Measurements from ENCODE around the gene ZNF772.
"Not testable (repeated sequence)": the region's sequence is repeated elsewhere in the genome, so short reads cannot be mapped to it uniquely, and the experiment has no call there.

ZNF772 gene

GRCh38 chr19:57477191-57478008 lies at the start of gene ZNF772:
TSS of gene ZNF772 (minus strand) at chr19:57477566. CDS start at chr19:57477309, 257 bp downstream.
- H3K4me3 ChIP-seq (ENCODE audit: low read depth, low read length): peak within 1 kb of the TSS; percentile 70
- peak; percentile 57 for DNase-seq (ENCODE audit: low read depth)

GRCh38 chr19:57518021-57518420 lies 40.7 kb upstream of the ZNF772 start:
- not testable (repeated sequence) for H3K4me3 ChIP-seq (ENCODE audit: low read depth, low read length); DNase-seq (ENCODE audit: low read depth)

- no peak overlapping the region for H3K4me3 ChIP-seq (ENCODE audit: low read depth, low read length)
- no peak for DNase-seq (ENCODE audit: low read depth)
These were observed 37.9 kb upstream of the ZNF772 start for GRCh38 chr19:57515255-57515654.

- no peak overlapping the region for H3K4me3 ChIP-seq (ENCODE audit: low read depth, low read length)
- no peak for DNase-seq (ENCODE audit: low read depth)
These were observed 35.5 kb upstream of the ZNF772 start for GRCh38 chr19:57512845-57513244.

- H3K4me3 ChIP-seq (ENCODE audit: low read depth, low read length): no peak overlapping the region
- no peak for DNase-seq (ENCODE audit: low read depth)
These were observed 34.1 kb upstream of the ZNF772 start for GRCh38 chr19:57511484-57511883.

GRCh38 chr19:57506163-57506562 lies 28.8 kb upstream of the ZNF772 start:
- no peak for DNase-seq (ENCODE audit: low read depth)

GRCh38 chr19:57500400-57500799 lies 23.0 kb upstream of the ZNF772 start:
- peak; percentile 16 for DNase-seq (ENCODE audit: low read depth)
- H3K4me3 ChIP-seq (ENCODE audit: low read depth, low read length): peak overlapping the region; percentile 46

More at GRCh38 chr19:57506163-57506562, 28.8 kb upstream of the ZNF772 start:
- H3K4me3 ChIP-seq (ENCODE audit: low read depth, low read length): no peak overlapping the region

- H3K4me3 ChIP-seq (ENCODE audit: low read depth, low read length): peak within 1 kb of the TSS; percentile 62
- peak; percentile 85 for DNase-seq (ENCODE audit: low read depth)
These were observed 22.5 kb upstream of the ZNF772 start, which contains the start of gene ZNF773 for GRCh38 chr19:57499680-57500395. TSS of gene ZNF773 (plus strand) at chr19:57499938. CDS start at chr19:57500081, 143 bp downstream.

- not testable (repeated sequence) for DNase-seq (ENCODE audit: low read depth); H3K4me3 ChIP-seq (ENCODE audit: low read depth, low read length)
These were observed 21.9 kb upstream of the ZNF772 start for GRCh38 chr19:57499332-57499679.

GRCh38 chr19:57488299-57488644 lies 10.9 kb upstream of the ZNF772 start:
- H3K4me3 ChIP-seq (ENCODE audit: low read depth, low read length): peak overlapping the region; percentile 49
- DNase-seq (ENCODE audit: low read depth): not testable (repeated sequence)

- H3K4me3 ChIP-seq (ENCODE audit: low read depth, low read length): peak within 1 kb of the TSS; percentile 75
These were observed 10.3 kb upstream of the ZNF772 start, which contains the start of gene ZNF419 for GRCh38 chr19:57487477-57488298. TSS of gene ZNF419 (plus strand) at chr19:57487750. CDS start at chr19:57487951, 201 bp downstream.

GRCh38 chr19:57473646-57474045 lies 3.7 kb downstream of the ZNF772 start:
- H3K4me3 ChIP-seq (ENCODE audit: low read depth, low read length): no peak overlapping the region
- no peak for DNase-seq (ENCODE audit: low read depth)

More at GRCh38 chr19:57487477-57488298, 10.3 kb upstream of the ZNF772 start, which contains the start of gene ZNF419:
- peak; percentile 45 for DNase-seq (ENCODE audit: low read depth)

GRCh38 chr19:57466489-57466888 lies 10.9 kb downstream of the ZNF772 start:
- no peak for DNase-seq (ENCODE audit: low read depth)
- no peak overlapping the region for H3K4me3 ChIP-seq (ENCODE audit: low read depth, low read length)

GRCh38 chr19:57465680-57466381 lies 11.5 kb downstream of the ZNF772 start:
- H3K4me3 ChIP-seq (ENCODE audit: low read depth, low read length): no peak overlapping the region
- no peak for DNase-seq (ENCODE audit: low read depth)

GRCh38 chr19:57452307-57452706 lies 25.1 kb downstream of the ZNF772 start:
- DNase-seq (ENCODE audit: low read depth): no peak
- no peak overlapping the region for H3K4me3 ChIP-seq (ENCODE audit: low read depth, low read length)

- no peak overlapping the region for H3K4me3 ChIP-seq (ENCODE audit: low read depth, low read length)
- no peak for DNase-seq (ENCODE audit: low read depth)
These were observed 34.2 kb downstream of the ZNF772 start for GRCh38 chr19:57443121-57443696.

GRCh38 chr19:57441979-57442752 lies 35.2 kb downstream of the ZNF772 start:
- H3K4me3 ChIP-seq (ENCODE audit: low read depth, low read length): no peak overlapping the region
- no peak for DNase-seq (ENCODE audit: low read depth)

- DNase-seq (ENCODE audit: low read depth): no peak
- H3K4me3 ChIP-seq (ENCODE audit: low read depth, low read length): no peak overlapping the region
These were observed 38.4 kb downstream of the ZNF772 start for GRCh38 chr19:57438925-57439324.
